Astrocyte of the cerebellum (primary cell): ENCODE data around the gene CRABP2.
A peak's percentile ranks its signal among the peaks of the same experiment; 100 is the strongest.

Experiments
- DNase-seq: peaks from one replicate; pipeline ENCODE4 v3.0.0-alpha.2; 2011; ENCODE audit warnings: low read depth
- H3K4me3 ChIP-seq: 2 replicates; pipeline ENCODE4 v1.5.1; 2011; ENCODE audit warnings: mild to moderate bottlenecking, low read depth, low read length, moderate library complexity
- CTCF ChIP-seq: IDR thresholded peaks from 2 replicates; pipeline ENCODE4 v1.5.1; 2012; ENCODE audit warnings: low read length, low read depth, moderate library complexity, mild to moderate bottlenecking; ENCODE audit errors: missing control alignments
- in situ Hi-C: cut with HindIII; loops from 2 replicates; pipeline ENCODE4 v1.10.0; 2017; ENCODE audit warnings: low sequenced_read_pairs

Gene CRABP2

GRCh38 chr1:156750191-156750672 is 44.8 kb upstream of the CRABP2 start:
- H3K4me3 ChIP-seq: peak overlapping the region; percentile 94
- in situ Hi-C loops: no loop called here
- TF ChIP-seq CTCF: no peak
- no peak for DNase-seq

- no peak for DNase-seq
Measured at GRCh38 chr1:156749419-156750118, 44.2 kb upstream of the CRABP2 start.

GRCh38 chr1:156748670-156749418 is 43.5 kb upstream of the CRABP2 start:
- in situ Hi-C loops: no loop called here
- no peak for DNase-seq
- H3K4me3 ChIP-seq: peak overlapping the region; percentile 94
- no peak for TF ChIP-seq CTCF

More at GRCh38 chr1:156749419-156750118, 44.2 kb upstream of the CRABP2 start:
- in situ Hi-C loops: no loop called here
- no peak for TF ChIP-seq CTCF
- H3K4me3 ChIP-seq: peak overlapping the region; percentile 94

- in situ Hi-C loops: no loop called here
- DNase-seq: no peak
- TF ChIP-seq CTCF: no peak
- H3K4me3 ChIP-seq: peak overlapping the region; percentile 94
Measured at GRCh38 chr1:156747742-156748669, 42.6 kb upstream of the CRABP2 start.

GRCh38 chr1:156746728-156747631 is 41.6 kb upstream of the CRABP2 start:
- peak; percentile 42 for TF ChIP-seq CTCF
- peak overlapping the region; percentile 94 for H3K4me3 ChIP-seq

More at GRCh38 chr1:156746728-156747631, 41.6 kb upstream of the CRABP2 start:
- DNase-seq: peak; percentile 82
- in situ Hi-C loops: no loop called here
